ENCODE measurements around the gene GNG7. TPM values are rescaled to one million over a fixed set of nuclear protein-coding genes. Genes with fewer than 3 reads are reported as not detected.
"Not testable (repeated sequence)": the region's sequence is repeated elsewhere in the genome, so short reads cannot be mapped to it uniquely, and the experiment has no call there.

GNG7 gene
- total RNA-seq, 4 donors from 2014 or later, result 0.57 to 3.8 (median 1.6) TPM

- WGBS, 2 donors, result 12 to 24% methylated on average over 12 to 27 of the region's 60 CpGs
- DNase-seq, result no peak
- Histone ChIP-seq H3K27me3 (no peaks in the 10 kb centered on the region), H3K36me3 (peaks cover 0 to 10% (median 0%) of the 10 kb centered on the region in 3 donors), H3K4me1 (peaks cover 27 to 48% (median 35%) of the 10 kb centered on the region in 3 donors), H3K27ac (peak overlapping the region; percentile 90 to 96 (median 91)), H3K4me3 (peak overlapping the region; percentile 64 to 94 (median 88)), H3K9me3 (no peaks in the 10 kb centered on the region)
- TF ChIP-seq POLR2A (IDR thresholded peaks at IDR 0.05), result no peak
- TF ChIP-seq, protein P1, sequence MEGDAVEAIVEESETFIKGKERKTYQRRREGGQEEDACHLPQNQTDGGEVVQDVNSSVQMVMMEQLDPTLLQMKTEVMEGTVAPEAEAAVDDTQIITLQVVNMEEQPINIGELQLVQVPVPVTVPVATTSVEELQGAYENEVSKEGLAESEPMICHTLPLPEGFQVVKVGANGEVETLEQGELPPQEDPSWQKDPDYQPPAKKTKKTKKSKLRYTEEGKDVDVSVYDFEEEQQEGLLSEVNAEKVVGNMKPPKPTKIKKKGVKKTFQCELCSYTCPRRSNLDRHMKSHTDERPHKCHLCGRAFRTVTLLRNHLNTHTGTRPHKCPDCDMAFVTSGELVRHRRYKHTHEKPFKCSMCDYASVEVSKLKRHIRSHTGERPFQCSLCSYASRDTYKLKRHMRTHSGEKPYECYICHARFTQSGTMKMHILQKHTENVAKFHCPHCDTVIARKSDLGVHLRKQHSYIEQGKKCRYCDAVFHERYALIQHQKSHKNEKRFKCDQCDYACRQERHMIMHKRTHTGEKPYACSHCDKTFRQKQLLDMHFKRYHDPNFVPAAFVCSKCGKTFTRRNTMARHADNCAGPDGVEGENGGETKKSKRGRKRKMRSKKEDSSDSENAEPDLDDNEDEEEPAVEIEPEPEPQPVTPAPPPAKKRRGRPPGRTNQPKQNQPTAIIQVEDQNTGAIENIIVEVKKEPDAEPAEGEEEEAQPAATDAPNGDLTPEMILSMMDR (IDR thresholded peaks at IDR 0.05), result peak; percentile 99 to 100 (median 99)
- intact Hi-C loops (cut with DNase I), result loop anchor here (2.0 to 5.0 kb wide), 2 partner anchors 68 to 136 kb away; no protein-coding TSS in a partner anchor
Observed at GRCh38 chr19:2474232-2475017, 228.1 kb downstream of the GNG7 start.

DNA sequence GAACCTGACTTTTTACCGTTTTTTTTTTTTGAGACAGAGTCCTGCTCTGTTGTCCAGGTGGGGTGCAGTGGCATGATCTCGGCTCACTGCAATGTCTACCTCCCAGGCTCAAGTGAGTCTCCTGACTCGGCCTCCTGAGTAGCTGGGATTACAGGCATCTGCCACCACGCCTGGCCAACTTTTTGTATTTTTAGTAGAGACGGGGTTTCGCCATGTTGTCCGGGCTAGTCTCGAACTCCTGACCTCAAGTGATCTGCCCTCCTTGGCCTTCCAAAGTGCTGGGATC, 232.6 kb downstream of the GNG7 start:
- H3K27me3 ChIP-seq; H3K4me1 ChIP-seq; intact Hi-C loops (cut with DNase I); DNase-seq; H3K4me3 ChIP-seq; H3K27ac ChIP-seq; H3K9me3 ChIP-seq; H3K36me3 ChIP-seq: not testable (repeated sequence)
- 85 to 86% methylated on average over 8 of the region's 8 CpGs for WGBS, 2 donors

- TF ChIP-seq POLR2A (IDR thresholded peaks at IDR 0.05), result no peak
- TF ChIP-seq, protein P1 (IDR thresholded peaks at IDR 0.05), result no peak
- H3K4me1 ChIP-seq, result peaks cover 0 to 3% (median 0%) of the 10 kb centered on the region in 3 donors
- H3K27me3 ChIP-seq, result no peaks in the 10 kb centered on the region
- no peaks in the 10 kb centered on the region for H3K36me3 ChIP-seq
- H3K4me3 ChIP-seq, result no peak overlapping the region
- no peak for DNase-seq
- H3K9me3 ChIP-seq, result no peaks in the 10 kb centered on the region
- no peak overlapping the region for H3K27ac ChIP-seq
- intact Hi-C loops (cut with DNase I), result no loop called here
- WGBS, 2 donors, result 27% methylated on average over 20 to 22 of the region's 23 CpGs
Observed at GRCh38 chr19:2469102-2469914, 233.2 kb downstream of the GNG7 start.

GRCh38 chr19:2468596-2468995, 233.9 kb downstream of the GNG7 start:
- intact Hi-C loops (cut with DNase I), result no loop called here
- Histone ChIP-seq H3K36me3 (no peaks in the 10 kb centered on the region), H3K4me3 (no peak overlapping the region), H3K27ac (no peak overlapping the region), H3K27me3 (no peaks in the 10 kb centered on the region), H3K4me1 (no peaks in the 10 kb centered on the region), H3K9me3 (no peaks in the 10 kb centered on the region)
- WGBS, 2 donors, result 63 to 83% methylated on average over 6 to 7 of the region's 12 CpGs
- DNase-seq, result no peak
- TF ChIP-seq, protein P1 (IDR thresholded peaks at IDR 0.05), result no peak
- TF ChIP-seq POLR2A (IDR thresholded peaks at IDR 0.05), result no peak

GRCh38 chr19:2464389-2464788, 238.1 kb downstream of the GNG7 start:
- peaks cover 10 to 22% (median 10%) of the 10 kb centered on the region in 3 donors for H3K4me1 ChIP-seq
- H3K36me3 ChIP-seq, result no peaks in the 10 kb centered on the region

GRCh38 chr19:2463694-2464093, 238.8 kb downstream of the GNG7 start:
- H3K27ac ChIP-seq, result peak overlapping the region in 2 of 4 donors; percentile 39 to 56
- intact Hi-C loops (cut with DNase I), result not testable (repeated sequence)
- WGBS, 2 donors, result 82 to 91% methylated on average over 5 of the region's 5 CpGs

More at GRCh38 chr19:2464389-2464788, 238.1 kb downstream of the GNG7 start:
- Histone ChIP-seq H3K9me3 (no peaks in the 10 kb centered on the region), H3K4me3 (no peak overlapping the region), H3K27me3 (no peaks in the 10 kb centered on the region), H3K27ac (no peak overlapping the region)
- intact Hi-C loops (cut with DNase I), result no loop called here
- no peak for DNase-seq
- no peak for TF ChIP-seq POLR2A (IDR thresholded peaks at IDR 0.05)
- TF ChIP-seq, protein P1 (IDR thresholded peaks at IDR 0.05), result no peak
- 77 to 81% methylated on average over 3 to 5 of the region's 5 CpGs for WGBS, 2 donors

More at GRCh38 chr19:2463694-2464093, 238.8 kb downstream of the GNG7 start:
- not testable (repeated sequence) for H3K27me3 ChIP-seq, H3K36me3 ChIP-seq, DNase-seq, H3K4me3 ChIP-seq, H3K9me3 ChIP-seq
- peaks cover 10 to 22% (median 10%) of the 10 kb centered on the region in 3 donors for H3K4me1 ChIP-seq
